GM23338 (cell line): ENCODE data around the gene PIP.
"Not testable (repeated sequence)": the region's sequence is repeated elsewhere in the genome, so short reads cannot be mapped to it uniquely, and the experiment has no call there.

Experiments
- CTCF ChIP-seq, 2 experiments: fragments of 200-600 bp in 1 of 2; sonication (generic) in 1 of 2; conservative IDR thresholded peaks; 2 replicates each; pipeline versions ENCODE4 v1.5.1 to v1.6.1; 2016 to 2017; ENCODE audit warnings: antibody characterized with exemption in 2 of 2, low read depth in 2 of 2, mild to moderate bottlenecking in 2 of 2, moderate library complexity in 1 of 2
- EZH2phosphoT487 ChIP-seq: fragments of 200-600 bp; sonication (generic); IDR thresholded peaks from one replicate; pipeline ENCODE4 v1.8.1; 2018; ENCODE audit warnings: antibody characterized with exemption; ENCODE audit not compliant: unreplicated experiment
- JUNB ChIP-seq: IDR thresholded peaks from one replicate; pipeline ENCODE4 v1.6.1; 2016; ENCODE audit warnings: antibody characterized with exemption; ENCODE audit not compliant: unreplicated experiment

GRCh38 chr7:143088549-143089231 lies 43.2 kb upstream of the PIP start:
- not testable (repeated sequence) for TF ChIP-seq EZH2phosphoT487; CTCF (conservative IDR thresholded peaks at IDR 0.05; ENCODE audit: low read depth in 2 of 2); JUNB
